GM12892 (cell line): ENCODE data around the gene CCDC148.

ENCODE experiments used
- POLR2A ChIP-seq: IDR thresholded peaks from 2 replicates; pipeline ENCODE4 v1.6.1; 2011; ENCODE audit warnings: low read depth, low read length, control low read depth
- POLR2AphosphoS5 ChIP-seq: IDR thresholded peaks from 2 replicates; pipeline ENCODE4 v1.6.1; 2011; ENCODE audit warnings: low read depth, low read length, control low read depth

- TF ChIP-seq POLR2AphosphoS5 (no peak), POLR2A (no peak)
Observed at GRCh38 chr2:158240975-158241374, 215.6 kb downstream of the CCDC148 start.
